Breast epithelium (tissue), 3 donors: ENCODE measurements around the gene LSM10.

Source experiments
- CTCF ChIP-seq, 3 donors: fragments of 450-650 bp; IDR thresholded peaks; one replicate each; pipeline ENCODE4 v1.5.1; 2016 to 2017; ENCODE audit warnings: antibody characterized with exemption in 3 of 3, mild to moderate bottlenecking in 3 of 3, moderate library complexity in 3 of 3
- POLR2AphosphoS5 ChIP-seq, 3 donors: sonication (generic); formaldehyde crosslinking; IDR thresholded peaks; one replicate each; pipeline ENCODE4 v1.6.1; 2017; ENCODE audit warnings: antibody characterized with exemption in 3 of 3

GRCh38 chr1:36414384-36414783, 16.7 kb upstream of the LSM10 start:
- TF ChIP-seq CTCF (IDR thresholded peaks at IDR 0.05), result no peak
- no peak for TF ChIP-seq POLR2AphosphoS5 (IDR thresholded peaks at IDR 0.05)
